Astrocyte (in vitro differentiated cells and primary cell): ENCODE measurements around the gene PCSK5. TPM values are rescaled to one million over a fixed set of nuclear protein-coding genes. Genes with fewer than 3 reads are reported as not detected.
"Not testable (repeated sequence)": the region's sequence is repeated elsewhere in the genome, so short reads cannot be mapped to it uniquely, and the experiment has no call there.

Experiments
- DNase-seq: peaks from one replicate; pipeline ENCODE4 v3.0.0-alpha.2; 2010; ENCODE audit warnings: low read depth
- FAIRE-seq: peaks from 2 replicates; lab custom pipeline; 2011; peaks lifted over from hg19 to GRCh38; lab: Jason Lieb, UNC
- H2AFZ ChIP-seq: 2 replicates; pipeline ENCODE4 v1.6.0; 2012; ENCODE audit warnings: low read depth, low read length, inconsistent platforms
- H3K27ac ChIP-seq: 2 replicates; pipeline ENCODE4 v1.5.1; 2011; ENCODE audit warnings: low read depth, low read length, inconsistent platforms
- H3K27me3 ChIP-seq: 2 replicates; pipeline ENCODE4 v1.6.0; 2011; ENCODE audit warnings: low read length, inconsistent platforms; ENCODE audit not compliant: insufficient read depth
- H3K36me3 ChIP-seq: 2 replicates; pipeline ENCODE4 v1.5.1; 2011; ENCODE audit warnings: low read length, inconsistent platforms; ENCODE audit not compliant: insufficient read depth
- H3K4me1 ChIP-seq: 2 replicates; pipeline ENCODE4 v1.5.1; 2011; ENCODE audit warnings: low read length, inconsistent platforms; ENCODE audit not compliant: insufficient read depth
- H3K4me2 ChIP-seq: 2 replicates; pipeline ENCODE4 v1.6.0; 2012; ENCODE audit warnings: low read length, inconsistent platforms
- H3K4me3 ChIP-seq: 2 replicates; pipeline ENCODE4 v1.5.1; 2011; ENCODE audit warnings: low read depth, mild to moderate bottlenecking, low read length, inconsistent platforms; ENCODE audit not compliant: insufficient read depth
- H3K79me2 ChIP-seq: 2 replicates; pipeline ENCODE4 v1.6.0; 2012; ENCODE audit warnings: mild to moderate bottlenecking, low read length, inconsistent platforms; ENCODE audit not compliant: insufficient read depth
- H3K9ac ChIP-seq: 2 replicates; pipeline ENCODE4 v1.6.0; 2012; ENCODE audit warnings: mild to moderate bottlenecking, low read length, inconsistent platforms
- H3K9me3 ChIP-seq: 2 replicates; pipeline ENCODE4 v1.5.1; 2012; ENCODE audit warnings: low read depth, mild to moderate bottlenecking, low read length, inconsistent platforms; ENCODE audit not compliant: insufficient read depth
- H4K20me1 ChIP-seq: 2 replicates; pipeline ENCODE4 v1.6.0; 2012; ENCODE audit warnings: low read length, inconsistent platforms; ENCODE audit not compliant: insufficient read depth
- H3K27ac Mint-ChIP-seq: one replicate; pipeline ENCODE4 v1.8.0; 2021; ENCODE audit warnings: mild to moderate bottlenecking, mixed read lengths; ENCODE audit not compliant: unreplicated experiment
- H3K27me3 Mint-ChIP-seq: one replicate; pipeline ENCODE4 v1.8.0; 2021; ENCODE audit warnings: low read depth, mixed read lengths; ENCODE audit not compliant: unreplicated experiment
- H3K36me3 Mint-ChIP-seq: one replicate; pipeline ENCODE4 v1.8.0; 2021; ENCODE audit warnings: low read depth, mixed read lengths; ENCODE audit not compliant: unreplicated experiment
- H3K4me1 Mint-ChIP-seq: one replicate; pipeline ENCODE4 v1.8.0; 2021; ENCODE audit warnings: low read depth, mixed read lengths; ENCODE audit not compliant: unreplicated experiment
- H3K4me3 Mint-ChIP-seq: one replicate; pipeline ENCODE4 v1.8.0; 2021; ENCODE audit warnings: mild to moderate bottlenecking, moderate library complexity, mixed read lengths; ENCODE audit not compliant: unreplicated experiment
- H3K9me3 Mint-ChIP-seq: one replicate; pipeline ENCODE4 v1.8.0; 2021; ENCODE audit warnings: mild to moderate bottlenecking, mixed read lengths; ENCODE audit not compliant: unreplicated experiment
- CTCF ChIP-seq: IDR thresholded peaks from 2 replicates; pipeline ENCODE4 v1.5.1; 2011; ENCODE audit warnings: low read depth, mild to moderate bottlenecking, inconsistent platforms, low read length, moderate library complexity; ENCODE audit not compliant: insufficient read depth
- EZH2 ChIP-seq: IDR thresholded peaks from 2 replicates; pipeline ENCODE4 v1.6.1; 2012; ENCODE audit warnings: mild to moderate bottlenecking, low read length, inconsistent platforms; ENCODE audit not compliant: insufficient read depth
- total RNA-seq: library from RNA; stranded (reverse); gene quantifications from 2 replicates; pipeline ENCODE4 v1.2.1, GENCODE V29; 2021

PCSK5 gene
- total RNA-seq, 1 donor from 2014 or later: 13.1 TPM

DNA sequence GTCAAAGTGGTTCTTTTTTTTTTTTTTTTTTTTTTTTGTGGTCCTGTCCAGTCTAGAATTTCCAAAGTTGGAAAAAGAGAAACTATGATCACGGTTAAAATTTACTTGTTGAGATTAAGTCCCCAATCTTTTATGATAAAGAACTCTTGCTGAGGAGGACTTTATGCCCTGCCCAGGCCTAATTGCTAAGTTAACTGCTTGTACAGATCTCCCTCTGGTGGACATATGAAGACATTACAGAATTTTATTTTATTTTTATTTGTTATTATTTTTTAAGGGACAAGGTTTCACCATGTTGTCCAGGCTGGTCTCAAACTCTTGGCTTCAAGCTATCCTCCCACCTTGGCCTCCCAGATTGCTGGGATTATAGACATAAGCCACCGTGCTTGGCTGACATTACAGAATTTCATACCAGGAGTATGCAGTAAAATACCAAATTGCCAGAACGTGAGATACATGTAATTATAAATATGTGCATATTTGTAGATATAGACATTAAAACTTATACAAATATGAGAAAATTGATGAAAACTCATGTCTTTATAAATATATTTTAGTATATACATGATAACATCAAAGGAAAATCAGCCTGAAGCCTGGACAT lies 412.6 kb downstream of the PCSK5 start:
- H3K9ac ChIP-seq: no peak overlapping the region
- peaks cover 8% of the 10 kb centered on the region for H3K27me3 Mint-ChIP-seq
- no peaks in the 10 kb centered on the region for H3K36me3 Mint-ChIP-seq
- no peak overlapping the region for H3K4me3 ChIP-seq
- H3K36me3 ChIP-seq: no peaks in the 10 kb centered on the region
- H3K27ac Mint-ChIP-seq: no peak overlapping the region
- no peaks in the 10 kb centered on the region for H3K27me3 ChIP-seq
- no peak overlapping the region for H2AFZ ChIP-seq
- no peaks in the 10 kb centered on the region for H3K4me1 ChIP-seq
- no peak for TF ChIP-seq EZH2
- peak; percentile 46 for TF ChIP-seq CTCF
- no peaks in the 10 kb centered on the region for H3K79me2 ChIP-seq
- H3K4me1 Mint-ChIP-seq: no peaks in the 10 kb centered on the region
- no peaks in the 10 kb centered on the region for H3K9me3 Mint-ChIP-seq
- H3K4me3 Mint-ChIP-seq: no peak overlapping the region
- H3K4me2 ChIP-seq: no peak overlapping the region
- H3K9me3 ChIP-seq: no peaks in the 10 kb centered on the region
- FAIRE-seq: no peak
- H3K27ac ChIP-seq: no peak overlapping the region
- DNase-seq: peak; percentile 30
- H4K20me1 ChIP-seq: no peaks in the 10 kb centered on the region

DNA sequence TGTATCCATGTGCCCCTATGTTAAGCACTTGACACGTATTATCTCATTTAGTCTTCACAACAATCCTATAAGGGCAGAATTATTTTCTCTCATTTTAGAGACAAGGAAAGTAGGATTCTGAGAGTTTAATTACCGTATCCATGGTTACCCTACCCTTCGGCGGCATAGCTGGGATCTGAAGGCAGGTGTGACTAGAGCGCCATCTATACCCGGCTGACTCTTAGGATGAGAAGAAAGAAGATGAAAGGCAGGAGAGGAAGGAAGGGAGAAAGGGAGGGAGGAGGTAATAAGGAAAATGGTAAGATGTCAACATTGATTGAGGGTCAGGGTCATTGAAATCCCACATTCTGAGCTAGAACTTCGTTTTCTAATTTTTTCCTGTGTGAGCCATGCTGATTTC lies 416.6 kb downstream of the PCSK5 start:
- not testable (repeated sequence) for H4K20me1 ChIP-seq, H3K4me3 ChIP-seq, H3K36me3 ChIP-seq, FAIRE-seq, H3K4me3 Mint-ChIP-seq, H3K27me3 ChIP-seq, H3K9ac ChIP-seq, H3K4me1 ChIP-seq, DNase-seq, H3K9me3 Mint-ChIP-seq, H3K27ac ChIP-seq, H2AFZ ChIP-seq, H3K27ac Mint-ChIP-seq, H3K4me1 Mint-ChIP-seq, H3K9me3 ChIP-seq, H3K36me3 Mint-ChIP-seq, H3K27me3 Mint-ChIP-seq, H3K4me2 ChIP-seq, H3K79me2 ChIP-seq

DNA sequence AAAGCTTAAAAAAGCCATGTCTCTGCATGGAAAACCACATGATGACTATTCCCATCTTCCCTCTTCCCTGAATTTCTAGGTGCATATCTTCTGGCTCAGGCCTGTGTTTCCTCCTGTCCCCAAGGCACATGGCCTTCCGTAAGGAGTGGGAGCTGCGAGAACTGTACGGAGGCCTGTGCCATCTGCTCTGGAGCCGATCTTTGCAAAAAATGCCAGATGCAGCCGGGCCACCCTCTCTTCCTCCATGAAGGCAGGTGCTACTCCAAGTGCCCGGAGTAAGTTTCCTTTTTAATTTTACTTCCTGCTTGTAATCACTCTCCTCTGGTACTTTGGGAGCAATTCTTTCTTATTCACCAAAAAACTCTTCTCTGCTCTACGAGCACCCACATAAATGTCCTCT lies 420.1 kb downstream of the PCSK5 start:
- H2AFZ ChIP-seq: no peak overlapping the region
- H3K9me3 ChIP-seq: no peaks in the 10 kb centered on the region
- no peak overlapping the region for H3K9ac ChIP-seq
- H3K27me3 Mint-ChIP-seq: peaks cover 9% of the 10 kb centered on the region
- H3K4me2 ChIP-seq: no peak overlapping the region
- no peaks in the 10 kb centered on the region for H3K9me3 Mint-ChIP-seq
- H4K20me1 ChIP-seq: no peaks in the 10 kb centered on the region
- no peaks in the 10 kb centered on the region for H3K27me3 ChIP-seq
- no peaks in the 10 kb centered on the region for H3K36me3 Mint-ChIP-seq
- peaks cover 2% of the 10 kb centered on the region for H3K4me1 Mint-ChIP-seq
- H3K27ac Mint-ChIP-seq: peak overlapping the region; percentile 38
- no peak overlapping the region for H3K4me3 ChIP-seq
- H3K36me3 ChIP-seq: no peaks in the 10 kb centered on the region
- DNase-seq: no peak
- H3K27ac ChIP-seq: no peak overlapping the region
- FAIRE-seq: no peak
- H3K4me3 Mint-ChIP-seq: no peak overlapping the region
- H3K4me1 ChIP-seq: no peaks in the 10 kb centered on the region
- TF ChIP-seq EZH2 (no peak), CTCF (no peak)
- H3K79me2 ChIP-seq: no peaks in the 10 kb centered on the region
